Measurements from ENCODE around the gene CENPB. TPM values are rescaled to one million over a fixed set of nuclear protein-coding genes. Genes with fewer than 3 reads are reported as not detected.
A peak's percentile ranks its signal among the peaks of the same experiment; 100 is the strongest.
"Not testable (repeated sequence)": the region's sequence is repeated elsewhere in the genome, so short reads cannot be mapped to it uniquely, and the experiment has no call there.

Gene CENPB, protein sequence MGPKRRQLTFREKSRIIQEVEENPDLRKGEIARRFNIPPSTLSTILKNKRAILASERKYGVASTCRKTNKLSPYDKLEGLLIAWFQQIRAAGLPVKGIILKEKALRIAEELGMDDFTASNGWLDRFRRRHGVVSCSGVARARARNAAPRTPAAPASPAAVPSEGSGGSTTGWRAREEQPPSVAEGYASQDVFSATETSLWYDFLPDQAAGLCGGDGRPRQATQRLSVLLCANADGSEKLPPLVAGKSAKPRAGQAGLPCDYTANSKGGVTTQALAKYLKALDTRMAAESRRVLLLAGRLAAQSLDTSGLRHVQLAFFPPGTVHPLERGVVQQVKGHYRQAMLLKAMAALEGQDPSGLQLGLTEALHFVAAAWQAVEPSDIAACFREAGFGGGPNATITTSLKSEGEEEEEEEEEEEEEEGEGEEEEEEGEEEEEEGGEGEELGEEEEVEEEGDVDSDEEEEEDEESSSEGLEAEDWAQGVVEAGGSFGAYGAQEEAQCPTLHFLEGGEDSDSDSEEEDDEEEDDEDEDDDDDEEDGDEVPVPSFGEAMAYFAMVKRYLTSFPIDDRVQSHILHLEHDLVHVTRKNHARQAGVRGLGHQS
- total RNA-seq, result 10 to 100 TPM; 52.3 to 95.7 (median 67.7) TPM
- 10 to 100 TPM; 52.9 to 76.5 TPM for polyA plus RNA-seq
- long read RNA-seq, donor 1, transcript CENPB-201 (1 exons, 2,840 nt), result major isoform, 16 of 16 reads
- long read RNA-seq, donor 1, partial matches to known transcripts, result 0 of 16 reads
- long read RNA-seq, donor 1, other reads (novel, unspliced or antisense), result 0 of 16 reads
- long read RNA-seq, donor 2, transcript CENPB-201 (1 exons, 2,840 nt), result major isoform, 20 of 21 reads
- long read RNA-seq, donor 2, partial matches to known transcripts, result 0 of 21 reads
- long read RNA-seq, donor 2, other reads (novel, unspliced or antisense), result 1 of 21 reads
- long read RNA-seq, donor 3, transcript CENPB-201 (1 exons, 2,840 nt), result major isoform, 5 of 5 reads
- long read RNA-seq, donor 3, partial matches to known transcripts, result 0 of 5 reads
- long read RNA-seq, donor 3, other reads (novel, unspliced or antisense), result 0 of 5 reads

DNA sequence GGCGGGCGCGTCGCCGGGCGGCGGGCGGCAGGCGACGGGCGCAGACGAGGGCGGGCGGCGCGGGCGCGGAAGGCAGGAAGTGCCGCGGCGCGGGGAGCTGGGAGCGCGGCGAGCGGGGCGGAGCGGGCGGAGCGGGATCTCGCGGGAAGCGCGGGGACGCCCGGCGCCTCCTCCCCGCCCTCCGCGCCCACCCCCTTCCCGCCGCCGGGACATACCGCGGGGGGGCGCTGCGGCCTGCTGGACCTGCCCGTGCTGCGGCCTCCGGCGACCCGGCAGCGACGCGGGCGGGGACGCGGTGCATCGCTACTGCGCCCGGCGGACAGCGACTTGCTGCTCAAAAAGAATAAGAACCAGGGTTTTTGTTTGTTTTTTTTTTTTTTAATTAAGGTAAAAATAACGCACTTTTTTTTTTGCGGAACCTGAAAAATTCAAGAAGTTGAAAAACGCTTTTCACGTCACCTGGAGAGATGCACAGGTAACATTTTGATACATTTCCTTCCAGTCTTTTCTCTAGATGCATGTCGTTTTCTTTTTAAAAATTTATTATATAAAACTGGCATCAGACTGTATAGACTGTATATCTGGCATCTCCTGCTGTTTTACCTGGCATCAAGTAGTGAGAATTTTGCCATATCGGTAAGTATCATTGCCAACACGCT lies at the start of gene CENPB:
CENPB (minus strand) TSS at position 76 of the 659 bp plus-strand sequence. CDS start 257 bp downstream, outside the sequence.
- no peaks in the 10 kb centered on the region for H3K27me3 ChIP-seq
- 5 to 6% methylated on average over 40 to 58 of the region's 70 CpGs for WGBS, 2 donors
- intact Hi-C loops (cut with DNase I), result loop anchor here in 9 of 10 donors (1.0 to 10.0 kb wide), 8 partner anchors 32 to 298 kb away; partner anchors contain the start of gene AP5S1 (in 7 of the 9)
- peaks cover 17 to 43% (median 33%) of the 10 kb centered on the region in 9 donors for H3K4me1 ChIP-seq
- ATAC-seq, result peak; percentile 91 to 95 (median 92)
- TF ChIP-seq, protein P1, sequence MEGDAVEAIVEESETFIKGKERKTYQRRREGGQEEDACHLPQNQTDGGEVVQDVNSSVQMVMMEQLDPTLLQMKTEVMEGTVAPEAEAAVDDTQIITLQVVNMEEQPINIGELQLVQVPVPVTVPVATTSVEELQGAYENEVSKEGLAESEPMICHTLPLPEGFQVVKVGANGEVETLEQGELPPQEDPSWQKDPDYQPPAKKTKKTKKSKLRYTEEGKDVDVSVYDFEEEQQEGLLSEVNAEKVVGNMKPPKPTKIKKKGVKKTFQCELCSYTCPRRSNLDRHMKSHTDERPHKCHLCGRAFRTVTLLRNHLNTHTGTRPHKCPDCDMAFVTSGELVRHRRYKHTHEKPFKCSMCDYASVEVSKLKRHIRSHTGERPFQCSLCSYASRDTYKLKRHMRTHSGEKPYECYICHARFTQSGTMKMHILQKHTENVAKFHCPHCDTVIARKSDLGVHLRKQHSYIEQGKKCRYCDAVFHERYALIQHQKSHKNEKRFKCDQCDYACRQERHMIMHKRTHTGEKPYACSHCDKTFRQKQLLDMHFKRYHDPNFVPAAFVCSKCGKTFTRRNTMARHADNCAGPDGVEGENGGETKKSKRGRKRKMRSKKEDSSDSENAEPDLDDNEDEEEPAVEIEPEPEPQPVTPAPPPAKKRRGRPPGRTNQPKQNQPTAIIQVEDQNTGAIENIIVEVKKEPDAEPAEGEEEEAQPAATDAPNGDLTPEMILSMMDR (IDR thresholded peaks at IDR 0.05), result peak; percentile 71 to 95 (median 88)
- H3K36me3 ChIP-seq, result peaks cover 0 to 16% (median 0%) of the 10 kb centered on the region in 9 donors
- H3K9me3 ChIP-seq, result no peaks in the 10 kb centered on the region
- DNase-seq, result peak; percentile 90 to 94
- peak within 1 kb of the TSS; percentile 47 to 90 (median 70) for H3K4me3 ChIP-seq
- H3K27ac ChIP-seq, result peak within 1 kb of the TSS; percentile 61 to 89 (median 84)

DNA sequence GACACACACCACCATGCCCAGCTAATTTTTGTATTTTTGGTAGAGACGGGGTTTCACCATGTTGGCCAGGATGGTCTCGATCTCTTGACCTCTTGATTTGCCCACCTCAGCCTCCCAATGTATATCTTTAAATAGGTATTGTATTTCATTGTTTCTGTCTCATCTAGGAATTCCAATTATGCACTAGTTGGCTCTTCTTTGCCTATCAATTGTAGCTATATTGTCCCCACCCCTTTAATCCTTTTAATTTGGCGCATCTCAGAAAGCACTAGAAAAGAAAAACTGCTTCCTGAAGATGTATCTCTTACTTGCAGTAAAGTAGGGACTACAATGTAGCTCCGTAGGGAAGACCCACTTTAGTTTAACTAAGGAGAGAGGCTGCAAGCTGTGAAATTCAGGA lies 49.6 kb upstream of the CENPB start:
- no peak for DNase-seq
- ATAC-seq, result no peak
- no peak overlapping the region for H3K4me3 ChIP-seq
- TF ChIP-seq, protein P1 (IDR thresholded peaks at IDR 0.05), result no peak
- peaks cover 0 to 15% (median 0%) of the 10 kb centered on the region in 9 donors for H3K4me1 ChIP-seq
- H3K36me3 ChIP-seq, result peaks cover 0 to 6% (median 0%) of the 10 kb centered on the region in 9 donors
- WGBS, 2 donors, result 99% methylated on average over 4 of the region's 4 CpGs
- intact Hi-C loops (cut with DNase I), result no loop called here
- no peaks in the 10 kb centered on the region for H3K27me3 ChIP-seq
- no peak overlapping the region for H3K27ac ChIP-seq
- H3K9me3 ChIP-seq, result no peaks in the 10 kb centered on the region

DNA sequence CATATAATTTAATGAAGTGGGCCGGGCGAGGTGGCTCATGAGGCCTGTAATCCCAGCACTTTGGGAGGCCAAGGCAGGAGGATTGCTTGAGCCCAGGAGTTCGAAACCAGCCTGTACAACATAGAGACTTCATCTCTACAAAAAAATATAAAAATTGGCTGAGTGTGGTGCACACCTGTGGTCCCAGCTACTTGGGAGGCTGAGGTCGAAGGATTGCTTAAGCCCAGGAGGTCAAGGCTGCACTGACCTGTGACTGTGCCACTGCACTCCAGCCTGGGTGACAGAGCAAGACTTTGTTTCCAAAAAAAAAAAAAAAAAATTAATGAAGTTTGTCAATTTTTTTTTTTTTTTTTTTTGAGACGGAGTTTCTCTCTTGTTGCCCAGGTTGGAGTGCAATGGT lies 43.4 kb upstream of the CENPB start:
- H3K4me3 ChIP-seq; H3K27ac ChIP-seq; H3K9me3 ChIP-seq; ATAC-seq; intact Hi-C loops (cut with DNase I); DNase-seq; H3K27me3 ChIP-seq: not testable (repeated sequence)
- Histone ChIP-seq H3K4me1 (peaks cover 0 to 17% (median 7%) of the 10 kb centered on the region in 9 donors), H3K36me3 (peaks cover 0 to 43% (median 0%) of the 10 kb centered on the region in 9 donors)
- 95 to 97% methylated on average over 5 of the region's 5 CpGs for WGBS, 2 donors

DNA sequence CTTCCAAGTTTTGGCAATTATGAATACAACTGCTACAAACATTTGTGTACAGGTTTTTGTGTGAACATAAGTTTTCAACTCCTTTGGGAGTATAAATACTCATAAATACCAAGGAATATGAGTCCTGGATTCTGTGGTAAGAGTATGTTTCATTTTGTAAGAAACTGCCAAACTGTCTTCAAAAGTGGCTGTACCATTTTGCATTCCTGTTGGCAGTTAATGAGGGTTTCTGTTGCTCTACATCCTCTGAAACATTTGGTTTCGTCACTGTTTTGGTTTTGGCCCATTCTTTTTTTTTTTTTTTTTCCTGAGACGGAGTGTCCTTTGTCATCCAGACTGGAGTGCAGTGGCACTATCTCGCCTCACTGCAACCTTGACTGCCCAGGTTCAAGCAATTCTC lies 42.3 kb upstream of the CENPB start:
- no peaks in the 10 kb centered on the region for H3K9me3 ChIP-seq
- no peak overlapping the region for H3K27ac ChIP-seq
- no peak for DNase-seq
- 95 to 98% methylated on average over 3 of the region's 3 CpGs for WGBS, 2 donors
- no peak overlapping the region for H3K4me3 ChIP-seq
- TF ChIP-seq, protein P1 (IDR thresholded peaks at IDR 0.05), result no peak
- intact Hi-C loops (cut with DNase I), result no loop called here
- H3K4me1 ChIP-seq, result peaks cover 0 to 19% (median 7%) of the 10 kb centered on the region in 9 donors
- H3K27me3 ChIP-seq, result no peaks in the 10 kb centered on the region
- ATAC-seq, result no peak
- peaks cover 0 to 53% (median 1%) of the 10 kb centered on the region in 9 donors for H3K36me3 ChIP-seq

Data from heart right ventricle (tissue), 16 donors.